ENCODE measurements around the gene SAFB2. TPM values are rescaled to one million over a fixed set of nuclear protein-coding genes. Genes with fewer than 3 reads are reported as not detected.

SAFB2 gene
- total and polyA plus RNA-seq, 9 of the 15 experiments (the other 6 are each of a cell fraction or from before 2014, with no cell fraction given), result 4.5 to 103 (median 47.3) TPM

- H2AFZ ChIP-seq (ENCODE audit: low read depth, low read length), result no peak overlapping the region
- intact Hi-C loops (cut with micrococcal nuclease), result no loop called here
- H3K9me1 ChIP-seq (ENCODE audit: control insufficient read depth, insufficient read depth, low read length), result no peaks in the 10 kb centered on the region
- H3K9ac ChIP-seq (ENCODE audit: insufficient read depth in 1 of 2, low read depth in 2 of 2, low read length in 2 of 2), result peak overlapping the region in 1 of 2 experiments; percentile 16; a peak in 1 of 4 replicates
- peaks cover 0 to 6% of the 10 kb centered on the region in 2 experiments; a peak in 2 of 5 replicates for H3K4me1 ChIP-seq (replicated peaks in 1 of 2; ENCODE audit: control insufficient read depth in 2 of 2, insufficient read depth in 2 of 2, low read length in 2 of 2)
- CTCF ChIA-PET (ENCODE audit: low intra/inter-chr PET ratio), result interaction anchor here (0.6 kb wide), 1 partner anchor 936 kb away, joined by 5 read pairs; no protein-coding TSS in a partner anchor
- no peak overlapping the region for H3K4me2 ChIP-seq (ENCODE audit: insufficient read depth, low read length)
- no peaks in the 10 kb centered on the region for H3K36me3 ChIP-seq (ENCODE audit: control insufficient read depth, insufficient read depth, low read length)
- BruUV-seq (replicated peaks), result no TSS peak
- TF ChIP-seq POLR3G (IDR thresholded peaks at IDR 0.05; ENCODE audit: extremely low read depth, insufficient read length, insufficient replicate concordance), result no peak
- TF ChIP-seq SPI1 (IDR thresholded peaks at IDR 0.05; ENCODE audit: borderline replicate concordance, low read depth, low read length), result peak; percentile 82
- no peaks in the 10 kb centered on the region for H4K20me1 ChIP-seq (replicated peaks; ENCODE audit: control insufficient read depth, insufficient read depth, low read length)
- no peaks in the 10 kb centered on the region for H3K27me3 ChIP-seq (ENCODE audit: control insufficient read depth in 2 of 2, insufficient read depth in 2 of 2, low read length in 2 of 2)
- DNase-seq (ENCODE audit: extremely low read depth in 1 of 4, low spot score in 3 of 4), result no peak
- no peak overlapping the region for H3K27ac ChIP-seq (ENCODE audit: extremely low read depth, low read depth, low read length)
- no peak overlapping the region for H3K4me3 ChIP-seq
- in situ Hi-C loops (cut with MboI), result no loop called here
- no peak for FAIRE-seq
- no peaks in the 10 kb centered on the region for H3K79me2 ChIP-seq (ENCODE audit: control insufficient read depth, insufficient read depth, low read length)
- no peaks in the 10 kb centered on the region for H3K9me3 ChIP-seq (replicated peaks; ENCODE audit: control insufficient read depth, insufficient read depth, low read depth, low read length)
- ATAC-seq, result no peak
- POLR2A ChIA-PET, result interaction anchor here (0.5 to 1.7 kb wide), 4 partner anchors 13 to 141 kb away, joined by 3 to 7 read pairs (median 4); no protein-coding TSS in a partner anchor
- WGBS (ENCODE audit: insufficient coverage, low coverage, missing lambda C conversion rate), result 53% methylated on average over 14 of the region's 14 CpGs
Observed at GRCh38 chr19:5572556-5573286, 49.9 kb downstream of the SAFB2 start.

GRCh38 chr19:5571777-5572176 lies 50.8 kb downstream of the SAFB2 start:
- in situ Hi-C loops (cut with MboI), result no loop called here
- H2AFZ ChIP-seq (ENCODE audit: low read depth, low read length), result no peak overlapping the region
- no peaks in the 10 kb centered on the region for H3K9me3 ChIP-seq (replicated peaks; ENCODE audit: control insufficient read depth, insufficient read depth, low read depth, low read length)
- no peaks in the 10 kb centered on the region for H3K9me1 ChIP-seq (ENCODE audit: control insufficient read depth, insufficient read depth, low read length)
- H3K9ac ChIP-seq (ENCODE audit: insufficient read depth in 1 of 2, low read depth in 2 of 2, low read length in 2 of 2), result no peak overlapping the region
- DNase-seq (ENCODE audit: extremely low read depth in 1 of 4, low spot score in 3 of 4), result no peak
- H3K4me3 ChIP-seq, result no peak overlapping the region
- H3K4me2 ChIP-seq (ENCODE audit: insufficient read depth, low read length), result no peak overlapping the region
- no peaks in the 10 kb centered on the region for H3K27me3 ChIP-seq (ENCODE audit: control insufficient read depth in 2 of 2, insufficient read depth in 2 of 2, low read length in 2 of 2)
- 90% methylated on average over 3 of the region's 3 CpGs for WGBS (ENCODE audit: insufficient coverage, low coverage, missing lambda C conversion rate)
- peaks cover 0 to 4% of the 10 kb centered on the region in 2 experiments; a peak in 1 of 5 replicates for H3K4me1 ChIP-seq (replicated peaks in 1 of 2; ENCODE audit: control insufficient read depth in 2 of 2, insufficient read depth in 2 of 2, low read length in 2 of 2)
- peak; percentile 91 for TF ChIP-seq RBM25 (IDR thresholded peaks at IDR 0.05; ENCODE audit: low read depth, low read length, severe bottlenecking)
- TF ChIP-seq BCOR (IDR thresholded peaks at IDR 0.05), result peak; percentile 82
- TF ChIP-seq TEAD2 (tag; IDR thresholded peaks at IDR 0.05), result no peak
- TF ChIP-seq KDM1A (IDR thresholded peaks at IDR 0.05), result 0 out of 4 replicates have a peak, but pooled peaks have one; percentile 23 to 24
- no peak for TF ChIP-seq TARDBP (IDR thresholded peaks at IDR 0.05)
- no peak for TF ChIP-seq AFF1 (IDR thresholded peaks at IDR 0.05; ENCODE audit: low read depth in 1 of 2, partially characterized antibody in 2 of 2)
- no peak overlapping the region for H3K27ac ChIP-seq (ENCODE audit: extremely low read depth, low read depth, low read length)
- H3K36me3 ChIP-seq (ENCODE audit: control insufficient read depth, insufficient read depth, low read length), result no peaks in the 10 kb centered on the region
- POLR2A ChIA-PET, result no interaction called here
- no peak for ATAC-seq
- CTCF ChIA-PET (ENCODE audit: low intra/inter-chr PET ratio), result no interaction called here
- no peaks in the 10 kb centered on the region for H4K20me1 ChIP-seq (replicated peaks; ENCODE audit: control insufficient read depth, insufficient read depth, low read length)
- H3K79me2 ChIP-seq (ENCODE audit: control insufficient read depth, insufficient read depth, low read length), result no peaks in the 10 kb centered on the region
- no peak for FAIRE-seq
- intact Hi-C loops (cut with micrococcal nuclease), result no loop called here
- no TSS peak for BruUV-seq (replicated peaks)

All from K562 (cell line).